ENCODE results near the gene USP24. TPM values are rescaled to one million over a fixed set of nuclear protein-coding genes. Genes with fewer than 3 reads are reported as not detected.
A peak's percentile ranks its signal among the peaks of the same experiment; 100 is the strongest.

Gene USP24
- total RNA-seq, 1 donor from 2014 or later = 40.8 TPM

DNA sequence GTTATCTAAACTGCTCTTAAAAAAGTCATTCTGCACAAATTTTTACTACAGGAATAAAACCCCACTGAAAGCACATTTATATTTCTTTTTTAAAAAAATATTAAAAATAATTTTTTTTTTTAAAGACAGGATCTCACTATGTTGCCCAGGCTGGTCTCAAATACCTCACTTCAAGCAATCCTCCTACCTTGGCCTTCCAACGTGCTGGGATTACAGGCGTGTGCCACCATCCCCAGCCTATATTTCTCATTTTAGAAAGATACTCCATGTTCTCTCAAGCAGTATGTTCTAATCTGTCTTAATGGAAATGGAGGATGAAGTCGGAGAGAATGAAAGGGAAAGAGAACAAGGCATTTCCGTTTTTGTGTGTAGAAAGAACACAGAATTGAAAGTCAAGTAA lies 17.1 kb downstream of the USP24 start:
- FAIRE-seq (no peak), DNase-seq (ENCODE audit: low read depth) (no peak)
- Histone ChIP-seq H3K27me3 (ENCODE audit: control insufficient read depth, insufficient read depth, low read length) (no peaks in the 10 kb centered on the region), H3K4me3 (ENCODE audit: low read depth, low read length) (no peak overlapping the region), H3K36me3 (ENCODE audit: control insufficient read depth, insufficient read depth, low read length) (peaks cover 1% of the 10 kb centered on the region)
- TF ChIP-seq, protein P1, sequence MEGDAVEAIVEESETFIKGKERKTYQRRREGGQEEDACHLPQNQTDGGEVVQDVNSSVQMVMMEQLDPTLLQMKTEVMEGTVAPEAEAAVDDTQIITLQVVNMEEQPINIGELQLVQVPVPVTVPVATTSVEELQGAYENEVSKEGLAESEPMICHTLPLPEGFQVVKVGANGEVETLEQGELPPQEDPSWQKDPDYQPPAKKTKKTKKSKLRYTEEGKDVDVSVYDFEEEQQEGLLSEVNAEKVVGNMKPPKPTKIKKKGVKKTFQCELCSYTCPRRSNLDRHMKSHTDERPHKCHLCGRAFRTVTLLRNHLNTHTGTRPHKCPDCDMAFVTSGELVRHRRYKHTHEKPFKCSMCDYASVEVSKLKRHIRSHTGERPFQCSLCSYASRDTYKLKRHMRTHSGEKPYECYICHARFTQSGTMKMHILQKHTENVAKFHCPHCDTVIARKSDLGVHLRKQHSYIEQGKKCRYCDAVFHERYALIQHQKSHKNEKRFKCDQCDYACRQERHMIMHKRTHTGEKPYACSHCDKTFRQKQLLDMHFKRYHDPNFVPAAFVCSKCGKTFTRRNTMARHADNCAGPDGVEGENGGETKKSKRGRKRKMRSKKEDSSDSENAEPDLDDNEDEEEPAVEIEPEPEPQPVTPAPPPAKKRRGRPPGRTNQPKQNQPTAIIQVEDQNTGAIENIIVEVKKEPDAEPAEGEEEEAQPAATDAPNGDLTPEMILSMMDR (IDR thresholded peaks at IDR 0.05; ENCODE audit: insufficient read depth, low read length, severe bottlenecking) = no peak

GRCh38 chr1:55197099-55197498 lies 18.1 kb downstream of the USP24 start:
- TF ChIP-seq, protein P1 (IDR thresholded peaks at IDR 0.05; ENCODE audit: insufficient read depth, low read length, severe bottlenecking) = no peak
- H3K36me3 ChIP-seq (ENCODE audit: control insufficient read depth, insufficient read depth, low read length) = peaks cover 1% of the 10 kb centered on the region
- DNase-seq (ENCODE audit: low read depth) (no peak), FAIRE-seq (no peak)
- H3K27me3 ChIP-seq (ENCODE audit: control insufficient read depth, insufficient read depth, low read length) = no peaks in the 10 kb centered on the region
- no peak overlapping the region for H3K4me3 ChIP-seq (ENCODE audit: low read depth, low read length)

- Histone ChIP-seq H3K4me3 (ENCODE audit: low read depth, low read length) (no peak overlapping the region), H3K27me3 (ENCODE audit: control insufficient read depth, insufficient read depth, low read length) (no peaks in the 10 kb centered on the region), H3K36me3 (ENCODE audit: control insufficient read depth, insufficient read depth, low read length) (peaks cover 1% of the 10 kb centered on the region)
- FAIRE-seq (no peak), DNase-seq (ENCODE audit: low read depth) (no peak)
- TF ChIP-seq, protein P1 (IDR thresholded peaks at IDR 0.05; ENCODE audit: insufficient read depth, low read length, severe bottlenecking) = no peak
Observed at GRCh38 chr1:55196433-55197035, 18.6 kb downstream of the USP24 start.

DNA sequence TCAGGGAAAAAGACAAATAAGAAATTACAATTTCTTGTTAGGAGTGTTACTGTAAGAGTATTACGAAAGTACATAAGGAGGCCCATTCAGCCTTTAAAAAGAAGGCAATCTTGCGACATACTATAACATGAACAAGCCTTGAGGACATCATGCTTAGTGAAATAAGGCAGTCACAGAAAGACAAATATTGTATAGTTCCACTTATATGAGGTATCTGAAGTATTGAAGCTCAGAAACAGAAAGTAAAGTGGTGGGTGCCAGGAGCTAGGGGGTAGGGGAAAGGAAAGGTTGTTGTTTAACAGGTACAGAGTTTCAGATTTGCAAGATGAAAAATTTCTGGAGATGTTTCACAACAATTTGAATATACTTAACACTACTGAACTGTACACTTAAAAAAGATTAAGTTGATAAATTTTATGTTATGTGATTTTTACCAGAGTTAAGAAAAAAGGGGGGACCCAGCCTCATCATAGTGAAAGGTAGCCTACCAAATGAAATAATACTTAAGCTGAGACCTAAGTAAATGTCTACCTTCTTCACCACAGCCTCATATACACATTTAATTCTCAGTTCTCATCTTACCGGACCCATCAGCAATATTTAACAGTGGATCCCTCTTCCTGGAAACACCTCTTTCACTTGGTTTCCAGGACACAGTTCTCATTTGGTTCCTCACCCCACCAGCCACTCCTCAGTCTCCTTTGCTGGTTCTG lies 19.5 kb downstream of the USP24 start:
- Histone ChIP-seq H3K4me3 (ENCODE audit: low read depth, low read length) (no peak overlapping the region), H3K27me3 (ENCODE audit: control insufficient read depth, insufficient read depth, low read length) (no peaks in the 10 kb centered on the region), H3K36me3 (ENCODE audit: control insufficient read depth, insufficient read depth, low read length) (peaks cover 1% of the 10 kb centered on the region)
- TF ChIP-seq, protein P1 (IDR thresholded peaks at IDR 0.05; ENCODE audit: insufficient read depth, low read length, severe bottlenecking) = no peak
- peak; percentile 66 for DNase-seq (ENCODE audit: low read depth)
- FAIRE-seq = no peak

DNA sequence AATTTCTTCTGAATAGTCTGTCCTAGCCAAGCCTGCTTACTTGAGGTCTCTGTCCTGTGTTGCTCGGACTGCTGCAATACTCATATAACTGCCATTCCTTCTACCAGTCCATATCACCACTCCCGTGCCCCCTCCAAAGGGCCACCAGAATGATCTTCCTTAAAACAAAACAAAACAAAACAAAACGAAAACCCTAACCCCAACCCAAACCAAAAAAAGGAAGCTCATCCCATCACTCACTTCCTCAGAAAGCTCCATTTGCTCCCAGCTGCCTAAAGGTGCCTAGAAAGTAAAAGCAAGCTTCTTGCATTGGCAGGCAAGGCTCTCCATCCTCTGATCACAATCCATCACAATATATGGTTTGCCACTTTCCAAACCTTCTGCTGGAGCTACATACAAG lies 20.3 kb downstream of the USP24 start:
- H3K4me3 ChIP-seq (ENCODE audit: low read depth, low read length) = no peak overlapping the region
- H3K36me3 ChIP-seq (ENCODE audit: control insufficient read depth, insufficient read depth, low read length) = peaks cover 1% of the 10 kb centered on the region
- DNase-seq (ENCODE audit: low read depth) (no peak), FAIRE-seq (no peak)
- no peaks in the 10 kb centered on the region for H3K27me3 ChIP-seq (ENCODE audit: control insufficient read depth, insufficient read depth, low read length)
- TF ChIP-seq, protein P1 (IDR thresholded peaks at IDR 0.05; ENCODE audit: insufficient read depth, low read length, severe bottlenecking) = no peak

Data from bronchial epithelial cell (primary cell).